Activated CD8-positive, alpha-beta memory T cell treated with anti-CD3 and anti-CD28 coated beads, Interleukin-2, amount 50 U/mL, for 1 hour (primary cell): ENCODE data around the gene SMARCC2.
"Not testable (repeated sequence)": the region's sequence is repeated elsewhere in the genome, so short reads cannot be mapped to it uniquely, and the experiment has no call there.

Experiments
- DNase-seq: peaks from one replicate; pipeline ENCODE4 v3.0.0-alpha.2; 2020; ENCODE audit errors: extremely low read depth

Gene SMARCC2

DNA sequence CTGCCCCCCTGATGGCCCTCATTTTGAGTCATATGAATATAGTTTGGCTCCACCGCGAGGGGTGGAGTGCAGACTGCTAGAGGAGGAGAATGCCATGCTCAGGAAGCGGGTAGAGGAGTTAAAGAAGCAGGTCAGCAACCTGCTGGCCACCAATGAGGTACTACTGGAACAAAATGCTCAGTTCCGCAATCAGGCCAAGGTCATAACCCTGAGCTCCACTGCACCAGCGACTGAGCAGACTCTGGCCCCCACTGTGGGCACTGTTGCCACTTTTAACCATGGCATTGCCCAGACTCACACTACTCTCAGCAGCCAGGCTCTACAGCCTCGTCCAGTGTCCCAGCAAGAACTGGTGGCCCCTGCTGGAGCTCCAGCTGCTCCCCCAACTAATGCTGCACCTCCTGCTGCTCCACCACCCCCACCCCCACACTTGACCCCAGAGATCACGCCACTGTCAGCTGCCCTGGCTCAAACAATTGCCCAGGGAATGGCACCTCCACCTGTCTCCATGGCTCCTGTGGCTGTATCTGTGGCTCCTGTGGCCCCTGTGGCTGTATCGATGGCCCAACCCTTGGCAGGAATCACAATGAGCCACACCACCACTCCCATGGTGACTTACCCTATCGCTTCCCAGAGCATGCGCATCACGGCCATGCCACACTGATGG is 67.9 kb downstream of the SMARCC2 start:
- DNase-seq, result no peak

DNA sequence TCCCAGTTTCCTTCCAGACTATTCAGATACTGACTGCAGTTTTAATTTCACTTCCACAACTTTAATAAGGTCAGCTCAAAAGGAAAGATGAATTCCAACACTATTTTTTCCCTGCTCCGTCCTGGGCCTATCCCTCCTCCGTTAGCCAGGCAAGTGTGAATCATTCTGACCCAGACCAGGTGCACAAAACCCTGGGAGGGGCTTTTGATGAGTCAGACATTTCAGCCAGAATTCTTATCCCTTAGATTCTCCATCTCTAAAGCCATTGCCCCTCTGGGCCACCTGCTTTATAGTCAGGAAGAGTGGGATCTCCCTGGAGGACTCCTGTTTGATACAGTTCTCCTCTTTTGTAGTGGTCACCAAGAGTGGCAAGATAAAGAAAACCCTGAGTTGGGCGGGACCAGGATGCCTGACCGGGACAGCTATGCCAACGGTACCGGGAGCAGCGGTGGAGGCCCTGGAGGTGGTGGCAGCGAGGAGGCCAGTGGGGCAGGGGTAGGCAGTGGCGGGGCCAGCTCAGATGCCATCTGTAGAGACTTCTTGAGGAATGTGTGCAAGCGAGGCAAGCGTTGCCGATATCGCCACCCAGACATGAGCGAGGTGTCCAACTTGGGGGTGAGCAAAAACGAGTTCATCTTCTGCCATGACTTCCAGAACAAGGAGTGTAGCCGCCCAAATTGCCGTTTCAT is 69.0 kb downstream of the SMARCC2 start:
- no peak for DNase-seq

- no peak for DNase-seq
Measured at GRCh38 chr12:56119361-56119796, 69.9 kb downstream of the SMARCC2 start.

GRCh38 chr12:56118688-56119357 is 70.5 kb downstream of the SMARCC2 start:
- DNase-seq, result no peak

- peak; percentile 95 for DNase-seq
Measured at GRCh38 chr12:56117778-56118687, 71.2 kb downstream of the SMARCC2 start, which contains the start of gene ZC3H10. TSS of gene ZC3H10 (plus strand) at chr12:56118266. CDS start at chr12:56120563, 2,297 bp downstream.

DNA sequence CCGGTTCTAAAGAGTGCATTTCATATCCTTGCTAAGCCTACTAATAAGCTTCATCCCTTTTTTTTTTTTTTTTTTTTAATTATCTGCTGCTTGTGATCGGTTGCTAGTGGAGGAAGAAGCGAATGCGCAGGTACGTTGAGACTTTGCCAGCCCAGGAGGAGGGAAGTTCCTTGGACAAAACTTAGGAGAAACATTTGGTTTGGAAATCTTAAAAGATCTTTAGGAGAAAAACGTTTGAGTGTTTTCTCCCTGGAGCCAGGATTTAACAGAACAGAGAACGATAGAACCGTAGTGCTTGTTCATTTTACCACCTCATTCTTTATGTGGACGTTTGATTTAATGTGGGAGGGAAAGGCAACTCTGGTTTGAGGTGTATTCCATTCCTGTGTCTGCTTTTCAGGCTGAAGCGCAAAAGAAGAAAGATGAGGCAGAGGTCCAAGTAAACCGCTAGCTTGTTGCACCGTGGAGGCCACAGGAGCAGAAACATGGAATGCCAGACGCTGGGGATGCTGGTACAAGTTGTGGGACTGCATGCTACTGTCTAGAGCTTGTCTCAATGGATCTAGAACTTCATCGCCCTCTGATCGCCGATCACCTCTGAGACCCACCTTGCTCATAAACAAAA is 72.1 kb downstream of the SMARCC2 start:
- DNase-seq, result not testable (repeated sequence)

DNA sequence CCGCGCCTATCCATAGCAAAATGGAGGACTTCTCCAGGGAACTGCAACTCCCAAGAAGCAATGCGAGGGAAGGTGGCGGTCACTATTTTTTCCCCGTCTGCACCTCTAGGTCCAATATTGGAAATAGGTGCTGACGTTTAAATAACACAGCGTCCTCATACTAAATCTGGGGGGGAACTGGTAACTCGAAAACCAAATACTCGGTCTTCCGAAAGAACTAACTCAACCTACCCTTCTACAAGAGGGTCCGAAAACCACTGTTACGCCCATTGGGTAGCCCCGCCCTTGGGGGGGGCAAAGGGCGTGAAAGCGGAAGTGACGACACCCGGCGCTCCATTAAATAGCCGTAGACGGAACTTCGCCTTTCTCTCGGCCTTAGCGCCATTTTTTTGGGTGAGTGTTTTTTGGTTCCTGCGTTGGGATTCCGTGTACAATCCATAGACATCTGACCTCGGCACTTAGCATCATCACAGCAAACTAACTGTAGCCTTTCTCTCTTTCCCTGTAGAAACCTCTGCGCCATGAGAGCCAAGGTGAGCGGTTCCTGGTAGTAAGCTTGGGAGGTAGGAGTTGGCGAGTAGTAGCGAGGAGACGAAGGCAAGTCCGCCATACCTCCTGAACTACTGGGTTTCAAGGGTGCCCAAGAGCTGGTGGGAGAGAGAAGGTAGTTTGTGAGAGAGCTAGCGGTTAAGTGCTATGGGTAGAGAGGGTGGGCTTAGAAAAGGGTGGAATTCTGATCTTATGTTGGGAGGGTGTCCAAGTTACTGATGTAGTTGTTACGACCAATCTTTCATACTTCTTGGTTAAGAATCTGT is 72.8 kb downstream of the SMARCC2 start, which contains the start of gene RPL41:
Gene RPL41 (plus strand): TSS at position 367 of the 815 bp plus-strand sequence.
- DNase-seq, result peak; percentile 85

DNA sequence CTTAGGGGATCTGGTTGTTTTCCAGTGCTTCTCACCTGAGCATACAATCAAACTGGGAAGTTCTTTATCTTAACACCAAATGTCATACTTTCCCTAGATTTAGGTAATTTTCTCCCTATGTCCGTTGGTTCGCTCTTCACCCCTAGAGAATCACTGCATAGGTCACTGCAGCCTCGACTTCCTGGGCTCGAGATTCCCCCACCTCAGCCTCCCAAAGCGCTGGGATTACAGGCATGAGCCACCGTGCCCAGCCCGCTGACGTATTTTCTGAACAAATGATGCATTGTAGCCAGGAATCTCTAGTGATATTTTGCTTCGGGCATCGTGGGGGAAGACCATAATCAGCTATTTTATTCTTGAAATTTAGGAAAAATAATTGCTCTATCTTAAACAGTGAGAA is 74.0 kb downstream of the SMARCC2 start:
- DNase-seq, result no peak

DNA sequence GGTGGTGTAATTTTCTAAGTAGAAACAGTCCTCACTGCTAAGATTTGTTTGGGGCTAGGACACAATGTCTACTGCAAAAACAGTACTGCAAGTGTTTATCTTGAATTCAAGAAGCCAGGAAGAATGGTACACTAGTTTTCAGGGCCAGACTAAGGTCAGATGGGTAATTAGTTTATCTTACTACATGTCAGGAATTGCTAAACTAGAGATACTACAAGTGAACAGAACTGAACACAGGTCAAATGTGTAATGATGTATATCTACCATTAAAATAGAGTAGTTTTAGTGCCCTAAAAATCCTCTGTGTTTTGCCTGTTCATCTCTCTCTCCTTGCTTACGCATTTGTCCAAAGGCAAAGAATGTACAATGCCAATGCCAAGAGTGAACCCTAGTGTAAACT is 75.2 kb downstream of the SMARCC2 start:
- DNase-seq, result no peak
